Hepatocyte (in vitro differentiated cells): Measurements from ENCODE around the gene GNAO1.
"Not testable (repeated sequence)": the region's sequence is repeated elsewhere in the genome, so short reads cannot be mapped to it uniquely, and the experiment has no call there.

Source experiments
- EZH2phosphoT487 ChIP-seq: fragments of 200-600 bp; sonication (generic); IDR thresholded peaks from one replicate; pipeline ENCODE4 v1.6.1; 2018; ENCODE audit warnings: antibody characterized with exemption, mild to moderate bottlenecking, low read depth, moderate library complexity; ENCODE audit not compliant: unreplicated experiment, severe bottlenecking
- TF ChIP-seq, protein P1 (sequence below): fragments of 200-600 bp; sonication (generic); IDR thresholded peaks from 2 replicates; pipeline ENCODE4 v1.5.1; 2016; ENCODE audit warnings: antibody characterized with exemption, mild to moderate bottlenecking; ENCODE audit not compliant: poor library complexity

DNA sequence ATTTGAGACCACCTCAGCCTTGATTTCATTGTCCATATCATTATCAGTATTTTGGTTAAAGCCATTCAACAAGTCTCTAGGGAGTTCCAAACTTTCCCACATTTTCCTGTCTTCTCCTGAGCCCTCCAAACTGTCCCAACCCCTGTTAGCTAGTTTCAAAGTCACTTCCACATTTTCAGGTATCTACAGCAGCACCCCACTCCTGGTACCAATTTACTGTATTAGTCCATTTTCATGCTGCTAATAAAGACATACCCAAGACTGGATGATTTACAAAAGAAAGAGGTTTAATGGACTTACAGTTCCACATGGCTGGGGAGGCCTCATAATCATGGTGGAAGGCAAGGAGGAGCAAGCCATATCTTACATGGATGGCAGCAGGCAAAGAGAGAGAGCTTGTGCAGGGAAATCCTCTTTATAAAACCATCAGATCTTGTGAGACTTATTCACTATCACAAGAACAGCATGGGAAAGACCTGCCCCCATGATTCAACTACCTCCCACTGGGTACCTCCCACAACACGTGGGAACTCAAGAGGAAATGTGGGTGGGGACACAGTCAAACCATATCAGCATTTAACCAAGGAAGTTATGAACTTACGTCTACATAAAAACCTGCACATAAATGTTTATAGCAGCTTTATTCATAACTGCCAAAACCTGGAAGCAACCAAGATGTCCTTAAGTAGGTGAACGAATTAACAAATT is 189.6 kb downstream of the GNAO1 start:
- TF ChIP-seq, protein P1, sequence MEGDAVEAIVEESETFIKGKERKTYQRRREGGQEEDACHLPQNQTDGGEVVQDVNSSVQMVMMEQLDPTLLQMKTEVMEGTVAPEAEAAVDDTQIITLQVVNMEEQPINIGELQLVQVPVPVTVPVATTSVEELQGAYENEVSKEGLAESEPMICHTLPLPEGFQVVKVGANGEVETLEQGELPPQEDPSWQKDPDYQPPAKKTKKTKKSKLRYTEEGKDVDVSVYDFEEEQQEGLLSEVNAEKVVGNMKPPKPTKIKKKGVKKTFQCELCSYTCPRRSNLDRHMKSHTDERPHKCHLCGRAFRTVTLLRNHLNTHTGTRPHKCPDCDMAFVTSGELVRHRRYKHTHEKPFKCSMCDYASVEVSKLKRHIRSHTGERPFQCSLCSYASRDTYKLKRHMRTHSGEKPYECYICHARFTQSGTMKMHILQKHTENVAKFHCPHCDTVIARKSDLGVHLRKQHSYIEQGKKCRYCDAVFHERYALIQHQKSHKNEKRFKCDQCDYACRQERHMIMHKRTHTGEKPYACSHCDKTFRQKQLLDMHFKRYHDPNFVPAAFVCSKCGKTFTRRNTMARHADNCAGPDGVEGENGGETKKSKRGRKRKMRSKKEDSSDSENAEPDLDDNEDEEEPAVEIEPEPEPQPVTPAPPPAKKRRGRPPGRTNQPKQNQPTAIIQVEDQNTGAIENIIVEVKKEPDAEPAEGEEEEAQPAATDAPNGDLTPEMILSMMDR, result not testable (repeated sequence)
- not testable (repeated sequence) for TF ChIP-seq EZH2phosphoT487
